Activated T-helper 1 cell treated with anti-CD3 and anti-CD28 coated beads, Interleukin-2, amount 50 U/mL, for 16 hours (primary cell): ENCODE data around the gene ARHGAP27.
"Not testable (repeated sequence)": the region's sequence is repeated elsewhere in the genome, so short reads cannot be mapped to it uniquely, and the experiment has no call there.

Source experiments
- DNase-seq, 2 donors: peaks; one replicate each; pipeline ENCODE4 v3.0.0-alpha.2; 2020; ENCODE audit warnings: low read depth in 1 of 2, low spot score in 1 of 2

The ARHGAP27 gene

GRCh38 chr17:45366691-45367090 is 66.0 kb downstream of the ARHGAP27 start:
- DNase-seq = no peak

- no peak for DNase-seq
These were observed 66.6 kb downstream of the ARHGAP27 start for GRCh38 chr17:45366049-45366448.

GRCh38 chr17:45364531-45365390 is 67.9 kb downstream of the ARHGAP27 start:
- DNase-seq = no peak

GRCh38 chr17:45363498-45363897 is 69.2 kb downstream of the ARHGAP27 start:
- DNase-seq = no peak

GRCh38 chr17:45361976-45362375 is 70.7 kb downstream of the ARHGAP27 start:
- DNase-seq = no peak

- no peak for DNase-seq
These were observed 71.2 kb downstream of the ARHGAP27 start for GRCh38 chr17:45361451-45361850.

GRCh38 chr17:45357364-45357997 is 75.2 kb downstream of the ARHGAP27 start:
- DNase-seq = no peak

GRCh38 chr17:45355087-45355486 is 77.6 kb downstream of the ARHGAP27 start:
- DNase-seq = no peak

- DNase-seq = no peak
These were observed 79.6 kb downstream of the ARHGAP27 start for GRCh38 chr17:45353043-45353442.

- DNase-seq = no peak
These were observed 80.8 kb downstream of the ARHGAP27 start for GRCh38 chr17:45351831-45352230.

- DNase-seq = no peak
These were observed 85.2 kb downstream of the ARHGAP27 start for GRCh38 chr17:45347444-45347843.

- no peak for DNase-seq
These were observed 86.3 kb downstream of the ARHGAP27 start for GRCh38 chr17:45346216-45347015.

- no peak for DNase-seq
These were observed 87.0 kb downstream of the ARHGAP27 start for GRCh38 chr17:45345554-45346215.

- no peak for DNase-seq
These were observed 87.5 kb downstream of the ARHGAP27 start for GRCh38 chr17:45345246-45345553.

- not testable (repeated sequence) for DNase-seq
These were observed 88.6 kb downstream of the ARHGAP27 start for GRCh38 chr17:45343967-45344664.
